HCT116 (cell line): ENCODE data around the gene WWOX. TPM values are rescaled to one million over a fixed set of nuclear protein-coding genes. Genes with fewer than 3 reads are reported as not detected.

Source experiments
- ATAC-seq: fragments of 200-7000 bp; cut with Tn5 transposase; 2 replicates; pipeline ENCODE4 v1.9.1; 2020; ENCODE audit warnings: mild to moderate bottlenecking, moderate library complexity
- BruUV-seq: library from RNA; stranded (reverse); fragments of 400-500 nt; replicated peaks from 2 replicates; lab custom pipeline; 2021; lab: Mats Ljungman, UMichigan
- CTCF ChIA-PET: fragments of 300-600 bp; sonication (Branson Sonifier 250); formaldehyde crosslinking; loops from one replicate; lab custom pipeline; 2021; ENCODE audit warnings: antibody characterized with exemption; lab: Charles Lee
- POLR2A ChIA-PET: fragments of 300-600, 350-600 bp; sonication (Branson Sonifier 250); formaldehyde crosslinking; loops from one replicate; lab custom pipeline; 2021; ENCODE audit warnings: antibody characterized with exemption; lab: Charles Lee
- RAD21 ChIA-PET, 2 experiments: fragments of 300-600 bp; sonication (Branson Sonifier 250); formaldehyde crosslinking; loops; one replicate each; lab custom pipeline; 2023; ENCODE audit warnings: low total read pairs in 2 of 2; ENCODE audit not compliant: uncharacterized antibody in 2 of 2, unreplicated experiment in 2 of 2, low non-redundant PET in 1 of 2; lab: Charles Lee
- DNase-seq: peaks from one replicate; pipeline ENCODE4 v3.0.0-alpha.2; 2010; ENCODE audit warnings: low read depth, low spot score
- H2AFZ ChIP-seq: fragments of 200-600 bp; shearing (Covaris generic), sonication (generic); 2 replicates; pipeline ENCODE4 v1.6.1; 2017; ENCODE audit warnings: low read depth, mixed run types, mixed read lengths, antibody characterized with exemption, low read length; ENCODE audit not compliant: poor library complexity, severe bottlenecking
- H3K27ac ChIP-seq: 2 replicates; pipeline ENCODE4 v1.5.1; 2012; ENCODE audit warnings: low read depth, low read length
- H3K27me3 ChIP-seq: fragments of 200-600 bp; sonication (generic); 2 replicates; pipeline ENCODE4 v1.6.1; 2016; ENCODE audit warnings: mixed run types, low read length, mixed read lengths; ENCODE audit not compliant: insufficient read depth
- H3K36me3 ChIP-seq, 2 experiments: fragments of 200-500 bp in 1 of 2; fragments of 200-600 bp in 1 of 2; sonication (Bioruptor generic) in 1 of 2; sonication (generic) in 1 of 2; 2 replicates each; pipeline versions ENCODE4 v1.5.1 to v1.6.1; 2014 to 2016; ENCODE audit warnings: low read length in 2 of 2, inconsistent platforms in 1 of 2, mixed read lengths in 1 of 2, mixed run types in 1 of 2; ENCODE audit not compliant: insufficient read depth in 2 of 2, control insufficient read depth in 1 of 2
- H3K4me1 ChIP-seq, 2 experiments: fragments of 200-600 bp in 1 of 2; sonication (generic) in 1 of 2; 2 replicates each; pipeline versions ENCODE4 v1.5.1 to v1.6.1; 2012 to 2017; ENCODE audit warnings: low read length in 2 of 2, inconsistent platforms in 1 of 2, mild to moderate bottlenecking in 1 of 2, mixed read lengths in 1 of 2, mixed run types in 1 of 2, moderate library complexity in 1 of 2; ENCODE audit not compliant: insufficient read depth in 2 of 2, control insufficient read depth in 1 of 2
- H3K4me2 ChIP-seq: fragments of 200-600 bp; sonication (generic); 2 replicates; pipeline ENCODE4 v1.6.1; 2017; ENCODE audit warnings: mixed run types, low read length, mixed read lengths
- H3K4me3 ChIP-seq, 2 experiments: fragments of 200-600 bp in 1 of 2; sonication (generic) in 1 of 2; replicated peaks in 1 of 2; 2 replicates each; pipeline ENCODE4 v1.5.1; 2011 to 2016; ENCODE audit warnings: low read length in 2 of 2, control low read depth in 1 of 2, low read depth in 1 of 2, mild to moderate bottlenecking in 1 of 2, mixed read lengths in 1 of 2, mixed run types in 1 of 2
- H3K79me2 ChIP-seq: fragments of 200-600 bp; sonication (generic); 2 replicates; pipeline ENCODE4 v1.6.1; 2017; ENCODE audit warnings: mild to moderate bottlenecking, mixed run types, low read length, moderate library complexity, mixed read lengths; ENCODE audit not compliant: insufficient read depth
- H3K9ac ChIP-seq: fragments of 200-600 bp; sonication (generic); 2 replicates; pipeline ENCODE4 v1.6.1; 2016; ENCODE audit warnings: low read length, mixed read lengths
- H3K9me2 ChIP-seq: fragments of 200-600 bp; sonication (generic), shearing (Covaris generic); 2 replicates; pipeline ENCODE4 v1.6.1; 2017; ENCODE audit warnings: mixed run types, mild to moderate bottlenecking, moderate library complexity; ENCODE audit not compliant: insufficient read depth
- H3K9me3 ChIP-seq, 2 experiments: fragments of 200-500 bp in 1 of 2; fragments of 200-600 bp in 1 of 2; sonication (Bioruptor generic) in 1 of 2; sonication (generic) in 1 of 2; 2 replicates each; pipeline ENCODE4 v1.6.1; 2014 to 2017; ENCODE audit warnings: low read length in 2 of 2, mixed read lengths in 2 of 2, inconsistent platforms in 1 of 2, low read depth in 1 of 2, mild to moderate bottlenecking in 1 of 2, mixed run types in 1 of 2, moderate library complexity in 1 of 2; ENCODE audit not compliant: control insufficient read depth in 1 of 2, insufficient read depth in 1 of 2
- H4K20me1 ChIP-seq: fragments of 200-600 bp; sonication (generic), shearing (Covaris generic); 2 replicates; pipeline ENCODE4 v1.6.1; 2017; ENCODE audit warnings: mixed run types, mild to moderate bottlenecking, moderate library complexity; ENCODE audit not compliant: insufficient read depth
- CEBPB ChIP-seq: IDR thresholded peaks from 2 replicates; pipeline ENCODE4 v1.6.1; 2012; ENCODE audit warnings: low read depth
- EGR1 ChIP-seq: IDR thresholded peaks from 2 replicates; pipeline ENCODE4 v1.6.1; 2012; ENCODE audit warnings: low read depth
- ELF1 ChIP-seq: IDR thresholded peaks from 2 replicates; pipeline ENCODE4 v1.6.1; 2012; ENCODE audit warnings: low read depth, borderline replicate concordance
- EZH2 ChIP-seq: fragments of 200-600 bp; sonication (generic); IDR thresholded peaks from 2 replicates; pipeline ENCODE4 v1.6.1; 2017; ENCODE audit warnings: antibody characterized with exemption, mixed run types
- EZH2phosphoT487 ChIP-seq: fragments of 200-600 bp; IDR thresholded peaks from 2 replicates; pipeline ENCODE4 v1.6.1; 2018; ENCODE audit warnings: antibody characterized with exemption, borderline replicate concordance
- FOSL1 ChIP-seq: IDR thresholded peaks from 2 replicates; pipeline ENCODE4 v1.6.1; 2012; ENCODE audit warnings: low read depth
- RAD21 ChIP-seq: IDR thresholded peaks from 2 replicates; pipeline ENCODE4 v1.6.1; 2012; ENCODE audit warnings: low read depth, mild to moderate bottlenecking
- SIN3A ChIP-seq: IDR thresholded peaks from 2 replicates; pipeline ENCODE4 v1.6.1; 2012; ENCODE audit warnings: low read depth
- SP1 ChIP-seq: IDR thresholded peaks from 2 replicates; pipeline ENCODE4 v1.6.1; 2012; ENCODE audit warnings: low read depth
- SRF ChIP-seq: IDR thresholded peaks from 2 replicates; pipeline ENCODE4 v1.6.1; 2012; ENCODE audit warnings: low read depth
- TCF7L2 ChIP-seq: IDR thresholded peaks from 2 replicates; pipeline ENCODE4 v1.7.0; 2011; ENCODE audit warnings: borderline replicate concordance, inconsistent platforms; ENCODE audit not compliant: insufficient read depth, insufficient read length; ENCODE audit errors: extremely low read depth
- ZNF274 ChIP-seq: fragments of 200-500 bp; sonication (Bioruptor generic); IDR thresholded peaks from 2 replicates; pipeline ENCODE4 v1.6.1; 2014; ENCODE audit warnings: mild to moderate bottlenecking, low read depth, low read length, inconsistent platforms
- intact Hi-C: fragments of 100-400 bp; cut with micrococcal nuclease; formaldehyde crosslinking; loops from 2 replicates; pipeline ENCODE4 v1.10.0; 2022
- total RNA-seq: library from RNA; stranded (reverse); gene quantifications from one replicate; pipeline ENCODE4 v1.2.1, GENCODE V29; 2021; ENCODE audit not compliant: unreplicated experiment
- TF ChIP-seq, protein P1 (sequence below): IDR thresholded peaks from 2 replicates; pipeline ENCODE4 v1.6.1; 2011; ENCODE audit warnings: mild to moderate bottlenecking, low read length, moderate library complexity; ENCODE audit not compliant: insufficient replicate concordance; ENCODE audit errors: extremely low read depth
- TF ChIP-seq, protein P2 (sequence below): IDR thresholded peaks from 2 replicates; pipeline ENCODE4 v1.6.1; 2012
- TF ChIP-seq, protein P3 (sequence below): IDR thresholded peaks from 2 replicates; pipeline ENCODE4 v1.6.1; 2012

WWOX gene
- total RNA-seq, 1 experiment from 2014 or later, result 13.7 TPM

DNA sequence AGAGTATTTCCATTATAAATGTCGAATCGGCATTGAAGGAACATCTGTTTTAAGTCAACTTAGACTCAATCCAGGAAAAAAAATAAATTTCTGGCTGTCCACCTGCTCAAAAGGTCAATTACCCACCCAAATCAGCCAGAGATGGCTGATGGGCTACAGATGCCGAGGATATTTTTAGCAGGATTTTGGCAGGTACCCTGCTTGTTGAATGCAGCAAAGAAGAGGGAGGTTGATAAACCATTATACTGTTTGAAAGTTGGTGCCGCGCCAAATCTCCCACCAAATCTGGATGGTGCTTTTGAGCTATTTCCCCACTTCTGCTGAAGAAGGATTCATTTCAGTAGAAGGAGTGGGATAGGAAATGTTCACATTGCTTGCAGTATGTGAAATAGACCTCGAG, 963.4 kb downstream of the WWOX start:
- intact Hi-C loops, result no loop called here
- Histone ChIP-seq H3K9me3 (peaks cover 12 to 13% of the 10 kb centered on the region in 2 experiments; a peak in 2 of 4 replicates), H3K9ac (no peak overlapping the region), H3K4me2 (no peak overlapping the region), H3K79me2 (no peaks in the 10 kb centered on the region), H3K4me1 (no peaks in the 10 kb centered on the region), H2AFZ (no peak overlapping the region), H3K9me2 (no peaks in the 10 kb centered on the region), H3K4me3 (no peak overlapping the region), H4K20me1 (no peaks in the 10 kb centered on the region), H3K36me3 (no peaks in the 10 kb centered on the region), H3K27me3 (no peaks in the 10 kb centered on the region), H3K27ac (no peak overlapping the region)
- no TSS peak for BruUV-seq
- no peak for ATAC-seq
- no peak for DNase-seq
- ChIA-PET POLR2A (no interaction called here), CTCF (no interaction called here), RAD21 (no interaction called here)
- TF ChIP-seq SP1, result no peak
- no peak for TF ChIP-seq SRF
- TF ChIP-seq CEBPB, result no peak
- TF ChIP-seq, protein P1, sequence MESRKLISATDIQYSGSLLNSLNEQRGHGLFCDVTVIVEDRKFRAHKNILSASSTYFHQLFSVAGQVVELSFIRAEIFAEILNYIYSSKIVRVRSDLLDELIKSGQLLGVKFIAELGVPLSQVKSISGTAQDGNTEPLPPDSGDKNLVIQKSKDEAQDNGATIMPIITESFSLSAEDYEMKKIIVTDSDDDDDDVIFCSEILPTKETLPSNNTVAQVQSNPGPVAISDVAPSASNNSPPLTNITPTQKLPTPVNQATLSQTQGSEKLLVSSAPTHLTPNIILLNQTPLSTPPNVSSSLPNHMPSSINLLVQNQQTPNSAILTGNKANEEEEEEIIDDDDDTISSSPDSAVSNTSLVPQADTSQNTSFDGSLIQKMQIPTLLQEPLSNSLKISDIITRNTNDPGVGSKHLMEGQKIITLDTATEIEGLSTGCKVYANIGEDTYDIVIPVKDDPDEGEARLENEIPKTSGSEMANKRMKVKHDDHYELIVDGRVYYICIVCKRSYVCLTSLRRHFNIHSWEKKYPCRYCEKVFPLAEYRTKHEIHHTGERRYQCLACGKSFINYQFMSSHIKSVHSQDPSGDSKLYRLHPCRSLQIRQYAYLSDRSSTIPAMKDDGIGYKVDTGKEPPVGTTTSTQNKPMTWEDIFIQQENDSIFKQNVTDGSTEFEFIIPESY, result no peak
- no peak for TF ChIP-seq EZH2
- TF ChIP-seq ZNF274, result no peak
- TF ChIP-seq EZH2phosphoT487, result no peak
- no peak for TF ChIP-seq EGR1
- TF ChIP-seq SIN3A, result no peak
- TF ChIP-seq, protein P2, sequence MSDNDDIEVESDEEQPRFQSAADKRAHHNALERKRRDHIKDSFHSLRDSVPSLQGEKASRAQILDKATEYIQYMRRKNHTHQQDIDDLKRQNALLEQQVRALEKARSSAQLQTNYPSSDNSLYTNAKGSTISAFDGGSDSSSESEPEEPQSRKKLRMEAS, result no peak
- TF ChIP-seq TCF7L2, result no peak
- no peak for TF ChIP-seq ELF1
- TF ChIP-seq FOSL1, result no peak
- TF ChIP-seq, protein P3, sequence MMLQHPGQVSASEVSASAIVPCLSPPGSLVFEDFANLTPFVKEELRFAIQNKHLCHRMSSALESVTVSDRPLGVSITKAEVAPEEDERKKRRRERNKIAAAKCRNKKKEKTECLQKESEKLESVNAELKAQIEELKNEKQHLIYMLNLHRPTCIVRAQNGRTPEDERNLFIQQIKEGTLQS, result no peak
- TF ChIP-seq RAD21, result no peak
